OCI-LY1 (cell line): Measurements from ENCODE around the gene LPAR1.

Experiments
- H2AFZ ChIP-seq: fragments of 200-600 bp; sonication (generic), shearing (Covaris generic); 2 replicates; pipeline ENCODE4 v1.6.0; 2014; ENCODE audit warnings: antibody characterized with exemption, mild to moderate bottlenecking, low read length
- H3F3A ChIP-seq: fragments of 200-600 bp; sonication (generic), shearing (Covaris generic); 2 replicates; pipeline ENCODE4 v1.6.0; 2014; ENCODE audit warnings: mild to moderate bottlenecking, antibody characterized with exemption, low read length, moderate library complexity; ENCODE audit not compliant: insufficient read depth
- H3K27ac ChIP-seq: fragments of 200-600 bp; sonication (generic); 2 replicates; pipeline ENCODE4 v1.5.1; 2014; ENCODE audit warnings: low read length, mixed run types, mild to moderate bottlenecking, low read depth; ENCODE audit not compliant: poor library complexity, severe bottlenecking
- H3K27me3 ChIP-seq: fragments of 200-600 bp; sonication (generic); 2 replicates; pipeline ENCODE4 v1.6.0; 2014; ENCODE audit warnings: antibody characterized with exemption, mild to moderate bottlenecking, low read length, moderate library complexity; ENCODE audit not compliant: insufficient read depth
- H3K36me3 ChIP-seq: fragments of 200-600 bp; sonication (generic); 2 replicates; pipeline ENCODE4 v1.6.1; 2014; ENCODE audit warnings: mild to moderate bottlenecking, antibody characterized with exemption, low read length, moderate library complexity, mixed read lengths; ENCODE audit not compliant: insufficient read depth
- H3K4me1 ChIP-seq: fragments of 200-600 bp; sonication (generic); 2 replicates; pipeline ENCODE4 v1.5.1; 2014; ENCODE audit warnings: mild to moderate bottlenecking, low read length, moderate library complexity; ENCODE audit not compliant: insufficient read depth, severe bottlenecking
- H3K4me2 ChIP-seq: fragments of 200-600 bp; sonication (generic), shearing (Covaris generic); 2 replicates; pipeline ENCODE4 v1.6.1; 2014; ENCODE audit warnings: low read length
- H3K4me3 ChIP-seq: fragments of 200-600 bp; sonication (generic); 2 replicates; pipeline ENCODE4 v1.5.1; 2014; ENCODE audit warnings: low read length, low read depth, mild to moderate bottlenecking, mixed read lengths; ENCODE audit not compliant: poor library complexity, severe bottlenecking
- H3K79me2 ChIP-seq: fragments of 200-600 bp; shearing (Covaris generic); 2 replicates; pipeline ENCODE4 v1.6.1; 2016; ENCODE audit warnings: mixed run types, low read length, mixed read lengths; ENCODE audit not compliant: insufficient read depth
- H3K9ac ChIP-seq: fragments of 200-600 bp; sonication (generic), shearing (Covaris generic); 2 replicates; pipeline ENCODE4 v1.6.1; 2014; ENCODE audit warnings: mild to moderate bottlenecking, low read length, mixed read lengths
- H3K9me2 ChIP-seq: fragments of 200-600 bp; sonication (generic), shearing (Covaris generic); 2 replicates; pipeline ENCODE4 v1.6.1; 2014; ENCODE audit warnings: low read depth, mild to moderate bottlenecking, low read length, mixed read lengths
- H3K9me3 ChIP-seq: fragments of 200-600 bp; shearing (Covaris generic); 2 replicates; pipeline ENCODE4 v1.6.1; 2014; ENCODE audit warnings: low read length, mixed read lengths
- H4K20me1 ChIP-seq: fragments of 200-600 bp; sonication (generic), shearing (Covaris generic); 2 replicates; pipeline ENCODE4 v1.6.0; 2016; ENCODE audit warnings: mild to moderate bottlenecking, low read length; ENCODE audit not compliant: insufficient read depth
- EZH2 ChIP-seq: fragments of 200-600 bp; sonication (generic), shearing (Covaris generic); IDR thresholded peaks from 2 replicates; pipeline ENCODE4 v1.8.0; 2017; ENCODE audit warnings: borderline replicate concordance, mixed run types, mild to moderate bottlenecking, antibody characterized with exemption, low read length, moderate library complexity, mixed read lengths
- TF ChIP-seq, protein P1 (sequence below): fragments of 200-600 bp; sonication (generic), shearing (Covaris generic); IDR thresholded peaks from 2 replicates; pipeline ENCODE4 v1.5.1; 2017; ENCODE audit warnings: mild to moderate bottlenecking, antibody characterized with exemption, low read length, moderate library complexity, mixed read lengths

Gene LPAR1

DNA sequence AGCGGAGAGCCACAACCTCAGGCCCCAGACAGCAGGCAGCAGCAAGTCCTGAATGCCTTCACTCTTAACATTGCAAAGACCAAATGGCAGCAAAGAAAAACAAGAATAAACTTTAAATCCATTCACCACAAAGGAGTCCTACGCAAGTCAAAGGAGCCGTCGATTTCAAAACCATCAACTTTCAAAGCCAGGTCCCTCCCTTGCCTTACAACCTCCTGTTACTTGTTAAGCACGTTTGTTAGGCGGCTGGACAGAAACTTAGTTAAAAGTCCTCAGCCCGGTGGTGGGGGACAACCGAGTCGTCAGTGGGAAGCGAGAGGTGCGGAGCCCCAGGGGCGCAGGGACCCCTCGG is 938 bp downstream of the LPAR1 start:
- H3K9ac ChIP-seq: no peak overlapping the region

DNA sequence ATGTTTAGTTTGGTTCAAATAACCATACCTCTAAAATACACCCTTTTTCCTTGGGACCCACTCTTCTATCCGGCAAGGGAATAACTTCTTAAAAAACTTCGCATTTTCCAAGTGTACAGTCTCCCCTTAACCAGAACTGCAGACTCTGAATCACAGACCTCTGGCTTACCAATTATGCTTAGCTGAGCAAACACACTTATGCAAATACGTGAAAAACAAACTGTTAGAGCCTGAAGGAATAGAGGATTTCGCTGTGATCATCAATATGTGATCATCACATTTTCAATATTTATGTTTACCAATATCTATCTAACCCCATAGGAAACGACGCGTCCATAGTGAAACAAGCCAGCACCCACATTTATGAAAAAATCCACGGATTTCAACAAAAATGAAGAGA is 1.3 kb downstream of the LPAR1 start:
- H3K36me3 ChIP-seq: no peaks in the 10 kb centered on the region
- no peaks in the 10 kb centered on the region for H3F3A ChIP-seq
- H3K4me2 ChIP-seq: no peak overlapping the region
- H3K4me1 ChIP-seq: no peaks in the 10 kb centered on the region
- no peaks in the 10 kb centered on the region for H3K9me3 ChIP-seq
- H3K79me2 ChIP-seq: no peaks in the 10 kb centered on the region
- TF ChIP-seq, protein P1, sequence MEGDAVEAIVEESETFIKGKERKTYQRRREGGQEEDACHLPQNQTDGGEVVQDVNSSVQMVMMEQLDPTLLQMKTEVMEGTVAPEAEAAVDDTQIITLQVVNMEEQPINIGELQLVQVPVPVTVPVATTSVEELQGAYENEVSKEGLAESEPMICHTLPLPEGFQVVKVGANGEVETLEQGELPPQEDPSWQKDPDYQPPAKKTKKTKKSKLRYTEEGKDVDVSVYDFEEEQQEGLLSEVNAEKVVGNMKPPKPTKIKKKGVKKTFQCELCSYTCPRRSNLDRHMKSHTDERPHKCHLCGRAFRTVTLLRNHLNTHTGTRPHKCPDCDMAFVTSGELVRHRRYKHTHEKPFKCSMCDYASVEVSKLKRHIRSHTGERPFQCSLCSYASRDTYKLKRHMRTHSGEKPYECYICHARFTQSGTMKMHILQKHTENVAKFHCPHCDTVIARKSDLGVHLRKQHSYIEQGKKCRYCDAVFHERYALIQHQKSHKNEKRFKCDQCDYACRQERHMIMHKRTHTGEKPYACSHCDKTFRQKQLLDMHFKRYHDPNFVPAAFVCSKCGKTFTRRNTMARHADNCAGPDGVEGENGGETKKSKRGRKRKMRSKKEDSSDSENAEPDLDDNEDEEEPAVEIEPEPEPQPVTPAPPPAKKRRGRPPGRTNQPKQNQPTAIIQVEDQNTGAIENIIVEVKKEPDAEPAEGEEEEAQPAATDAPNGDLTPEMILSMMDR: no peak
- TF ChIP-seq EZH2: no peak
- H2AFZ ChIP-seq: no peak overlapping the region
- H3K9ac ChIP-seq: no peak overlapping the region
- no peaks in the 10 kb centered on the region for H3K9me2 ChIP-seq
- no peak overlapping the region for H3K4me3 ChIP-seq
- H3K27me3 ChIP-seq: no peaks in the 10 kb centered on the region
- no peaks in the 10 kb centered on the region for H4K20me1 ChIP-seq
- H3K27ac ChIP-seq: no peak overlapping the region

More for the DNA sequence above, 938 bp downstream of the LPAR1 start:
- Histone ChIP-seq H3K36me3 (no peaks in the 10 kb centered on the region), H3K79me2 (no peaks in the 10 kb centered on the region), H2AFZ (no peak overlapping the region), H3K27ac (no peak overlapping the region), H3K4me3 (no peak overlapping the region), H3K27me3 (no peaks in the 10 kb centered on the region), H3K9me2 (no peaks in the 10 kb centered on the region), H4K20me1 (no peaks in the 10 kb centered on the region), H3K4me2 (no peak overlapping the region), H3K9me3 (no peaks in the 10 kb centered on the region), H3F3A (no peaks in the 10 kb centered on the region), H3K4me1 (no peaks in the 10 kb centered on the region)
- TF ChIP-seq, protein P1: no peak
- TF ChIP-seq EZH2: no peak

DNA sequence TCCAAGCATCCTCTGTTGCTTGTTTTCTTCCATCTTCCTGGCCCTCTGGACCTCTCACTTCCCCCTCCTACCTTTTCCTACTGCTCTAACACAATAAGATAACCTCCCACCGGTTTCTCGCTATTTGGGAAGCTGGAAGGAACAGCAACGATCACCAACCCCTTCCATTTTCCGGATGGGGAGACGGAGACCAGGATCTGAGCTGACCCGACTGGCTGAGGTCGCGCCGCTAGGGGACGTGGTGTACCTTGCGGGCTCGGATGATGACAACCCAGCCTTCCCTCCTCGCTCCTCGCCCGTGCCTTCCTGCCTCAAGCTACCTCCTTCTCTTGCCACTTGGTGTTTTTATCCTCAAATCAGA is 1.9 kb downstream of the LPAR1 start:
- Histone ChIP-seq H4K20me1 (no peaks in the 10 kb centered on the region), H3K9me2 (no peaks in the 10 kb centered on the region), H3K27me3 (no peaks in the 10 kb centered on the region), H3K4me2 (no peak overlapping the region), H2AFZ (no peak overlapping the region), H3K79me2 (no peaks in the 10 kb centered on the region), H3K4me3 (no peak overlapping the region), H3K36me3 (no peaks in the 10 kb centered on the region), H3K9ac (no peak overlapping the region), H3K27ac (no peak overlapping the region), H3K4me1 (no peaks in the 10 kb centered on the region), H3K9me3 (no peaks in the 10 kb centered on the region), H3F3A (no peaks in the 10 kb centered on the region)
- no peak for TF ChIP-seq EZH2
- TF ChIP-seq, protein P1: no peak
